ENCODE data around the gene TRIM33. TPM values are rescaled to one million over a fixed set of nuclear protein-coding genes. Genes with fewer than 3 reads are reported as not detected.

Gene TRIM33
- total RNA-seq, 3 donors from 2014 or later (not counting 1 experiment from before 2014, with no cell fraction given) = 70.6 to 91.5 (median 86.1) TPM

DNA sequence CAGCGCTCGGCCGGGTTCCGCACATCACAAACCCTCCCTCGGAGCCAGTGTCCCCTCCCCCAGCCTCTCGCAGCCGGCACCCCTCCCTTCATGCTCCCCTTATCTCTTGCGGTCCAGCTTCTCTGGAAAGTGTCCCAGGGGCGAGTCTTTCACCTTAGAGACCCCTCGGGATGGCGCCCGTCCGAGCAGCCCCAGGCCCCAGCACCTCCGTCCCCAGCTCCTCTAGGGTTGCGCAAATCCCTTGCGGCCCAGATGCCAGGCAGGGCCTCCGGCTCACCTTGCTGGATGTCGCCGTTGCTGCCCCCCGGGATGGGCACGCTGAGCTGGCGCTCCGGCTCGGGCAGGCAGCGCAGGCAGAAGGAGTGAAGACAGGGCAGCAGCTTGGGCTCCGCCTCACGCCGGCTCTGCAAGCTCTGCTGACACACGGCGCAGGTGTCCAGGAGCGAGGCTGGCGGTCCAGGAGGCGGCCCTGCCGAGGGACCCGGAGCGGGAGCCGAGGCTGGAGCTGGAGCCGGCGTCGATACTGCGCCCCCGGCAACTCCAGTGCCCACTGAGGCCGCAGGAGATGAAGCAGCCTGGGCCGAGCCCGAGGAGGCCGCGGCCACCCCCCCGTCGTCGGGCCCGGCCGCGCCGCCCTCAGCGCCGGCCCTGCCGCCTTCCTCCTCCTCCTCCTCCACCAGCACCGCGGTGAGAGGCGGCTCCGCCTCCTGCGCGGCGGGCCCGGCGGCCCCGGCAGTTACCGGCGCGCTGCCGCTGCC, 550 bp downstream of the TRIM33 start:
- peaks cover 36% of the 10 kb centered on the region for H3K4me1 ChIP-seq (ENCODE audit: control insufficient read depth, insufficient read depth, low read length)
- ATAC-seq (peak; percentile 51 to 71 (median 63)), DNase-seq (peak; percentile 32 to 56)
- WGBS (ENCODE audit: insufficient coverage) = under 1% methylated on average over 71 of the region's 71 CpGs
- no peaks in the 10 kb centered on the region for H3K9me3 ChIP-seq (ENCODE audit: control insufficient read depth, insufficient read depth, low read length)
- H3K27ac ChIP-seq (ENCODE audit: low read length) = peak overlapping the region; percentile 78
- Mint-ChIP-seq H3K27me3 (ENCODE audit: low read depth in 2 of 2) (no peaks in the 10 kb centered on the region), H3K27ac (peak overlapping the region; percentile 84 to 100), H3K9me3 (no peaks in the 10 kb centered on the region), H3K36me3 (no peaks in the 10 kb centered on the region), H3K4me1 (peaks cover 52 to 62% of the 10 kb centered on the region in 2 donors), H3K4me3 (peak overlapping the region; percentile 100)
- H3K4me3 ChIP-seq (ENCODE audit: low read length) = peak overlapping the region; percentile 89
- TF ChIP-seq, protein P1, sequence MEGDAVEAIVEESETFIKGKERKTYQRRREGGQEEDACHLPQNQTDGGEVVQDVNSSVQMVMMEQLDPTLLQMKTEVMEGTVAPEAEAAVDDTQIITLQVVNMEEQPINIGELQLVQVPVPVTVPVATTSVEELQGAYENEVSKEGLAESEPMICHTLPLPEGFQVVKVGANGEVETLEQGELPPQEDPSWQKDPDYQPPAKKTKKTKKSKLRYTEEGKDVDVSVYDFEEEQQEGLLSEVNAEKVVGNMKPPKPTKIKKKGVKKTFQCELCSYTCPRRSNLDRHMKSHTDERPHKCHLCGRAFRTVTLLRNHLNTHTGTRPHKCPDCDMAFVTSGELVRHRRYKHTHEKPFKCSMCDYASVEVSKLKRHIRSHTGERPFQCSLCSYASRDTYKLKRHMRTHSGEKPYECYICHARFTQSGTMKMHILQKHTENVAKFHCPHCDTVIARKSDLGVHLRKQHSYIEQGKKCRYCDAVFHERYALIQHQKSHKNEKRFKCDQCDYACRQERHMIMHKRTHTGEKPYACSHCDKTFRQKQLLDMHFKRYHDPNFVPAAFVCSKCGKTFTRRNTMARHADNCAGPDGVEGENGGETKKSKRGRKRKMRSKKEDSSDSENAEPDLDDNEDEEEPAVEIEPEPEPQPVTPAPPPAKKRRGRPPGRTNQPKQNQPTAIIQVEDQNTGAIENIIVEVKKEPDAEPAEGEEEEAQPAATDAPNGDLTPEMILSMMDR (IDR thresholded peaks at IDR 0.05) = no peak
- intact Hi-C loops (cut with micrococcal nuclease) = loop anchor here (1.0 to 5.0 kb wide), 4 partner anchors 33 to 533 kb away; partner anchors contain the start of genes BCAS2 and OLFML3
- H3K36me3 ChIP-seq (ENCODE audit: control insufficient read depth, insufficient read depth, low read length) = peaks cover 5% of the 10 kb centered on the region
- H3K27me3 ChIP-seq (ENCODE audit: control insufficient read depth, insufficient read depth, low read length) = no peaks in the 10 kb centered on the region

DNA sequence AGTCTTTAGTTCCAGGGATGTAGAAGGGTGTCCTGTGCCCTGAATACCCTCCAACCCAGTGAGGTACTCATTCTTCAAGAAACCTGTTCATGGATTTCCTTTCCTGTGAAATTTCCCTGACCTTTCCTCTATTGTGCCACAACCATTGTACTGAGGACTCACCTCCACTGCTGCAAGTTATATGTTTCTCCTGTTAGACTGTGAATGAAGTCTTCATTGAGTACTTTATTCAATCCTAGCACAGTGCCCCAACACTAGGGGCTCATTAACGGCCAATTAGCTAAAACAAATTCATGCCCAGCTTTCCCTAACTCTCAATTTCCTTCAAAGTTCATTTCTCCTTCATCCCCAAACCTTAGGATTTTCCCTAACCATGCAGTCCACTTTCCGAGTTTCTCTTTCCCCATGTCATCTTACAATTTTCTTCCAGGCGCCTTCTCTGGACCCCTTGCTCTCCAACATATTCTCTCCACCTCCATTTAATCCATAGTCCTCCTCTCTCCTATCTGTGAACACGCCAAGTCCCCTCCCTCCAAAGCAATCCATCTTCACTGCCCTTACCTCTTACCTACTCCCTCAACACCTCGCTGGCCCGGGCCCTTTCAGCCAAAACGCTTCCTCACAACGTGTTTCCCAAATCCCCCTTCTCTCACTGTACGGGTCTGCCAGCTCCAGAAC, 1.3 kb downstream of the TRIM33 start:
- Histone ChIP-seq H3K4me3 (ENCODE audit: low read length) (peak overlapping the region; percentile 89), H3K27me3 (ENCODE audit: control insufficient read depth, insufficient read depth, low read length) (no peaks in the 10 kb centered on the region), H3K36me3 (ENCODE audit: control insufficient read depth, insufficient read depth, low read length) (peaks cover 5% of the 10 kb centered on the region), H3K4me1 (ENCODE audit: control insufficient read depth, insufficient read depth, low read length) (peaks cover 39% of the 10 kb centered on the region), H3K27ac (ENCODE audit: low read length) (peak overlapping the region; percentile 78), H3K9me3 (ENCODE audit: control insufficient read depth, insufficient read depth, low read length) (no peaks in the 10 kb centered on the region)
- intact Hi-C loops (cut with micrococcal nuclease) = loop anchor here (2.0 to 5.0 kb wide), 6 partner anchors 21 to 577 kb away; partner anchors contain the start of gene OLFML3
- TF ChIP-seq, protein P1 (IDR thresholded peaks at IDR 0.05) = no peak
- DNase-seq = no peak
- Mint-ChIP-seq H3K27me3 (ENCODE audit: low read depth in 2 of 2) (no peaks in the 10 kb centered on the region), H3K36me3 (no peaks in the 10 kb centered on the region), H3K9me3 (no peaks in the 10 kb centered on the region), H3K4me3 (peak overlapping the region; percentile 97), H3K27ac (peak overlapping the region; percentile 84 to 100), H3K4me1 (peaks cover 59 to 69% of the 10 kb centered on the region in 2 donors)
- WGBS (ENCODE audit: insufficient coverage) = 4% methylated on average over 9 of the region's 9 CpGs
- ATAC-seq = no peak

DNA sequence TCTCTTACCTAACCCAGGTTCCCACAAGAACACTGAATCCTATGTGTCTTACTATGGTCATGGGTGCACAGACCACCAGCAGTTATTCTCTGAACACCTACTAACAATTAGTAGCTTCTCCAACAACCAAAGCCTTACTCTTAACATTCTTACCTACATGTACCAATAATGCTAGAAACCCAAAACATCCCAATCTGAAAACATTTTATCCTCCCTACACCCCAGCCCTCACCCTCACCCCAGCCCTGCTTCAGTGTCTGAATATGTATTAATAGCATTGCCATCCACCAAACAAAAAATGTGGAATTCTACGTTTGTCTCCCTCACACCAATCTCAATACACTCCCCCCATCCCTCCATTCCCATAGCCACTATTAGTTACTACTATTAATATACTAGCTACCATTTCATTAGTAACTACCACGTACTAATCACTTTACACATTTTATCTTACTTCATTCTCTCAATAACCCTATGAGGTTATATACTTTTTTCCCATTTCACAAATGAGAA, 2.6 kb downstream of the TRIM33 start:
- no peaks in the 10 kb centered on the region for H3K36me3 Mint-ChIP-seq
- 69% methylated on average over 2 of the region's 2 CpGs for WGBS (ENCODE audit: insufficient coverage)
- ATAC-seq (no peak), DNase-seq (no peak)
- peaks cover 66 to 70% of the 10 kb centered on the region in 2 donors for H3K4me1 Mint-ChIP-seq
- no peaks in the 10 kb centered on the region for H3K27me3 Mint-ChIP-seq (ENCODE audit: low read depth in 2 of 2)
- H3K9me3 Mint-ChIP-seq = no peaks in the 10 kb centered on the region
- H3K4me3 ChIP-seq (ENCODE audit: low read length) = no peak overlapping the region
- H3K9me3 ChIP-seq (ENCODE audit: control insufficient read depth, insufficient read depth, low read length) = no peaks in the 10 kb centered on the region
- intact Hi-C loops (cut with micrococcal nuclease) = loop anchor here (2.0 to 5.0 kb wide), 3 partner anchors 20 to 576 kb away; no protein-coding TSS in a partner anchor
- H3K4me3 Mint-ChIP-seq = peak overlapping the region; percentile 97
- no peaks in the 10 kb centered on the region for H3K27me3 ChIP-seq (ENCODE audit: control insufficient read depth, insufficient read depth, low read length)
- no peak overlapping the region for H3K27ac ChIP-seq (ENCODE audit: low read length)
- H3K36me3 ChIP-seq (ENCODE audit: control insufficient read depth, insufficient read depth, low read length) = peaks cover 5% of the 10 kb centered on the region
- peaks cover 42% of the 10 kb centered on the region for H3K4me1 ChIP-seq (ENCODE audit: control insufficient read depth, insufficient read depth, low read length)
- TF ChIP-seq, protein P1 (IDR thresholded peaks at IDR 0.05) = no peak
- peak overlapping the region; percentile 84 to 100 for H3K27ac Mint-ChIP-seq
